Erythroblast (primary cell): ENCODE results near the gene KAT6B.

Source experiments
- GATA1 ChIP-seq: IDR thresholded peaks from 2 replicates; pipeline ENCODE4 v1.6.1; 2011; ENCODE audit warnings: low read depth, mild to moderate bottlenecking, control low read depth, low read length, moderate library complexity
- POLR2A ChIP-seq: IDR thresholded peaks from 2 replicates; pipeline ENCODE4 v1.6.1; 2011; ENCODE audit warnings: mild to moderate bottlenecking, low read length

DNA sequence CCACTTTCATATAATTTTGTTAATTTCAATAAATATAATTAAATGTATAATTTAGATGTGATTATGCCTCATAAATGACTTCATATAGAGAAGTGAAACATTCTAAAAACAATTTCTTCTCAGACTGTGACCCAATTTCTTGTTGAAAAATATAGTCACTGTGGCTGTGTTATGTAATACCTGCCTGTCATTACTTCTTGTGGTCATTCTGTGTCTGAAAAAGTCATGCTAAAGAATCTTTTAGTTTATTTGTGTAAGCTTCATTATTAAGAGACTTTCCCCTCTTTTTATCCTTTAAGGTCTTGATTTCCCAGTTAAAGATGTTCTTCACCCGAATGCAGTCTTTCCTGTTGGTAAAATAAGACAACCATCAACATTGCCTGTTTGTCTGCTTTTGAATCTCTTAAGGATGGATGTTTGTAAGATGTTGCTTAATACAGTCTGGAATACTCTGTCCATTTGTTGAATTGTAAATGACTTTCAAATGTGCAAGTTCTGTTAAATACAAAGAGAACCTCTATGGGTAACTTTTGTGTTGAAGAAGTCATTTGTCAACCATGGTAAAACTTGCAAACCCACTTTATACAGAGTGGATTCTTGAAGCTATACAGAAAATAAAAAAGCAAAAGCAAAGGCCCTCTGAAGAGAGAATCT is 16.0 kb downstream of the KAT6B start:
- TF ChIP-seq POLR2A: no peak
- no peak for TF ChIP-seq GATA1
